ENCODE results near the gene PLD6. TPM values are rescaled to one million over a fixed set of nuclear protein-coding genes. Genes with fewer than 3 reads are reported as not detected.

PLD6 gene
- total and polyA plus RNA-seq, 12 donors = 1.9 to 14.2 (median 3.3) TPM

- Histone ChIP-seq H3K9me3 (replicated peaks in 1 of 3) (no peaks in the 10 kb centered on the region), H3K27ac (no peak overlapping the region), H3K4me3 (no peak overlapping the region), H3K4me1 (replicated peaks in 1 of 2) (peaks cover 0 to 10% of the 10 kb centered on the region in 2 donors), H3K36me3 (replicated peaks in 1 of 2) (peaks cover 0 to 63% of the 10 kb centered on the region in 2 donors), H3K27me3 (no peaks in the 10 kb centered on the region)
- intact Hi-C loops (cut with DNase I) = no loop called here
- 94 to 100% (median 96%) methylated on average over 3 to 4 of the region's 4 CpGs for WGBS, 4 donors
- TF ChIP-seq POLR2A (IDR thresholded peaks at IDR 0.05) = no peak
- TF ChIP-seq CTCF (IDR thresholded peaks at IDR 0.05) = no peak
- no peak for DNase-seq
Measured at GRCh38 chr17:17183744-17184143, 22.4 kb downstream of the PLD6 start.

GRCh38 chr17:17182598-17183136 is 23.5 kb downstream of the PLD6 start:
- 70 to 95% (median 87%) methylated on average over 1 to 6 of the region's 6 CpGs for WGBS, 4 donors
- Histone ChIP-seq H3K9me3 (replicated peaks in 1 of 3) (no peaks in the 10 kb centered on the region), H3K4me3 (no peak overlapping the region), H3K27me3 (no peaks in the 10 kb centered on the region), H3K36me3 (replicated peaks in 1 of 2) (peaks cover 0 to 64% of the 10 kb centered on the region in 2 donors), H3K4me1 (replicated peaks in 1 of 2) (peaks cover 0 to 10% of the 10 kb centered on the region in 2 donors), H3K27ac (no peak overlapping the region)
- intact Hi-C loops (cut with DNase I) = no loop called here
- no peak for TF ChIP-seq CTCF (IDR thresholded peaks at IDR 0.05)
- TF ChIP-seq POLR2A (IDR thresholded peaks at IDR 0.05) = no peak
- no peak for DNase-seq

- Histone ChIP-seq H3K4me1 (replicated peaks in 1 of 2) (peaks cover 0 to 10% of the 10 kb centered on the region in 2 donors), H3K36me3 (replicated peaks in 1 of 2) (peaks cover 0 to 72% of the 10 kb centered on the region in 2 donors)
- TF ChIP-seq POLR2A (IDR thresholded peaks at IDR 0.05) (no peak), CTCF (IDR thresholded peaks at IDR 0.05) (no peak)
Measured at GRCh38 chr17:17181666-17182597, 24.2 kb downstream of the PLD6 start.

GRCh38 chr17:17180741-17181525 is 25.2 kb downstream of the PLD6 start:
- TF ChIP-seq POLR2A (IDR thresholded peaks at IDR 0.05) = no peak
- TF ChIP-seq CTCF (IDR thresholded peaks at IDR 0.05) = no peak
- intact Hi-C loops (cut with DNase I) = no loop called here
- peaks cover 0 to 3% of the 10 kb centered on the region in 2 donors for H3K4me1 ChIP-seq (replicated peaks in 1 of 2)
- WGBS, 4 donors = 84 to 90% (median 87%) methylated on average over 11 to 13 of the region's 13 CpGs
- DNase-seq = no peak
- H3K9me3 ChIP-seq (replicated peaks in 1 of 3) = no peaks in the 10 kb centered on the region
- peaks cover 0 to 82% of the 10 kb centered on the region in 2 donors for H3K36me3 ChIP-seq (replicated peaks in 1 of 2)
- no peaks in the 10 kb centered on the region for H3K27me3 ChIP-seq
- no peak overlapping the region for H3K27ac ChIP-seq
- no peak overlapping the region for H3K4me3 ChIP-seq

More at GRCh38 chr17:17181666-17182597, 24.2 kb downstream of the PLD6 start:
- WGBS, 4 donors = 70 to 82% (median 81%) methylated on average over 15 of the region's 15 CpGs
- Histone ChIP-seq H3K4me3 (no peak overlapping the region), H3K27me3 (no peaks in the 10 kb centered on the region), H3K27ac (peak overlapping the region in 1 of 5 donors; percentile 12), H3K9me3 (replicated peaks in 1 of 3) (no peaks in the 10 kb centered on the region)
- no peak for DNase-seq
- intact Hi-C loops (cut with DNase I) = no loop called here
